Testis (tissue), 2 donors: ENCODE data around the gene FMNL2.

Experiments
- CTCF ChIP-seq, 3 experiments: fragments of 450-650 bp in 2 of 3; fragments of 200-600 bp in 1 of 3; sonication (generic) in 1 of 3; IDR thresholded peaks; one replicate each; pipeline ENCODE4 v1.5.1; 2016 to 2019; ENCODE audit warnings: antibody characterized with exemption in 3 of 3, mild to moderate bottlenecking in 2 of 3, moderate library complexity in 1 of 3
- POLR2A ChIP-seq: fragments of 450-650 bp; IDR thresholded peaks from one replicate; pipeline ENCODE4 v1.6.1; 2017; ENCODE audit warnings: antibody characterized with exemption, mild to moderate bottlenecking, moderate library complexity

DNA sequence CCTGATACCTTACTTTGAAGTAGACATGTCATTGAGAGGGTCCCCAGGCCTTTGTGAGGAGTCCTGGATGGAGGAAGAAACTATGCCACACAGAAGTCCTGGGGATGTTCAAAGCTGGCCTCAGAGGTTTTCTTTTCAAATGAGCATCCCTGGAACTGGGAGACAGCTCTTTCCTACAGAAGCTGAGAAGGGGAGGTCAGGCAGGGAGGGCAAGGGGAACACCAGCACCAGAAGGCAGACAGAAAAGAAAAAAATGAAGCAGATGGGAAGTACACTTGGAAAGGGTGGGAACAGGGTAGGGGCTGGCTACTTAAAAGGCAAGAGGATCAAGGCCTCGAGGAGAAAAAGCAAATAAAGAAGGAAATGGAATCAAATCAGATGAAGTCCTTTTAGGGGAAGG, 120.0 kb downstream of the FMNL2 start:
- no peak for TF ChIP-seq CTCF (IDR thresholded peaks at IDR 0.05)
- no peak for TF ChIP-seq POLR2A
